Sigmoid colon (tissue), 7 donors: ENCODE data around the gene ANGPT4. TPM values are rescaled to one million over a fixed set of nuclear protein-coding genes. Genes with fewer than 3 reads are reported as not detected.

Experiments
- DNase-seq: peaks from one replicate; pipeline ENCODE4 v3.0.0-alpha.2; 2019
- H3K27ac ChIP-seq, 4 donors: fragments of 200-600 bp; sonication (generic); one replicate each; pipeline ENCODE4 v1.5.1; 2016 to 2019; ENCODE audit warnings: mild to moderate bottlenecking in 1 of 4
- H3K27me3 ChIP-seq, 3 donors: fragments of 200-600 bp; sonication (generic); one replicate each; pipeline ENCODE4 v1.5.1; 2019; ENCODE audit warnings: mild to moderate bottlenecking in 1 of 3
- H3K36me3 ChIP-seq, 4 donors: fragments of 200-600 bp; sonication (generic); one replicate each; pipeline ENCODE4 v1.5.1; 2016 to 2019
- H3K4me1 ChIP-seq, 4 donors: fragments of 200-600 bp; sonication (generic); one replicate each; pipeline ENCODE4 v1.5.1; 2017 to 2019
- H3K4me3 ChIP-seq, 4 donors: fragments of 200-600 bp; sonication (generic); one replicate each; pipeline ENCODE4 v1.5.1; 2017 to 2019; ENCODE audit warnings: mild to moderate bottlenecking in 2 of 4, moderate library complexity in 1 of 4
- H3K9me3 ChIP-seq, 4 donors: fragments of 200-600 bp in 3 of 4; sonication (generic) in 3 of 4; one replicate each; pipeline versions ENCODE4 v1.5.1 to v1.6.1; 2013 to 2019
- CTCF ChIP-seq, 4 experiments: fragments of 450-650 bp in 3 of 4; fragments of 200-600 bp in 1 of 4; IDR thresholded peaks; one replicate each; pipeline ENCODE4 v1.5.1; 2016 to 2019; ENCODE audit warnings: antibody characterized with exemption in 4 of 4, mild to moderate bottlenecking in 3 of 4, moderate library complexity in 2 of 4
- EP300 ChIP-seq, 4 donors: sonication (generic); formaldehyde crosslinking; IDR thresholded peaks; one replicate each; pipeline ENCODE4 v1.6.1; 2017; ENCODE audit warnings: antibody characterized with exemption in 4 of 4
- POLR2A ChIP-seq, 2 donors: fragments of 450-650 bp; IDR thresholded peaks; one replicate each; pipeline ENCODE4 v1.6.1; 2016; ENCODE audit warnings: antibody characterized with exemption in 2 of 2, mild to moderate bottlenecking in 2 of 2, moderate library complexity in 2 of 2
- POLR2AphosphoS5 ChIP-seq, 4 donors: sonication (generic); formaldehyde crosslinking; IDR thresholded peaks; one replicate each; pipeline ENCODE4 v1.6.1; 2017; ENCODE audit warnings: antibody characterized with exemption in 4 of 4
- WGBS, 2 donors: extraction: QIAGEN DNeasy Blood & Tissue Kit; methylation state at CpG; one replicate each; pipeline ENCODE4 v1.1.7; 2013; 5-methylcytosine and 5-hydroxymethylcytosine counted together
- intact Hi-C: fragments of 100-400 bp; cut with DNase I; formaldehyde crosslinking; loops from one replicate; pipeline ENCODE4 v1.15.1; 2023
- polyA plus RNA-seq, 3 donors: library from polyadenylated mRNA; stranded (reverse); fragments of 200-250 nt; gene quantifications; one replicate each; pipeline ENCODE4 v1.2.3, GENCODE V29; 2013
- total RNA-seq, 4 donors: library from RNA; depleted of rRNA; stranded (reverse); fragments of >200 nt; gene quantifications; one replicate each; pipeline ENCODE4 v1.1.0, GENCODE V29; 2016
- donor health status: healthy with polysubstance abuse.
- donor health status: Bipolar disorder and iron deficiency.
- donor health status: healthy.

Gene ANGPT4
- total and polyA plus RNA-seq, 7 donors = under 0.01 to 0.28 (median 0.23) TPM; not detected in 3

- H3K4me1 ChIP-seq = no peaks in the 10 kb centered on the region
- intact Hi-C loops = no loop called here
- WGBS, 2 donors = 71 to 73% methylated on average over 13 of the region's 13 CpGs
- H3K27me3 ChIP-seq = peaks cover 0 to 23% (median 10%) of the 10 kb centered on the region in 3 donors
- DNase-seq = no peak
- no peak for TF ChIP-seq EP300 (IDR thresholded peaks at IDR 0.05)
- no peak for TF ChIP-seq CTCF (IDR thresholded peaks at IDR 0.05)
- TF ChIP-seq POLR2AphosphoS5 (IDR thresholded peaks at IDR 0.05) = no peak
- TF ChIP-seq POLR2A (IDR thresholded peaks at IDR 0.05) = no peak
- H3K27ac ChIP-seq = no peak overlapping the region
- H3K4me3 ChIP-seq = no peak overlapping the region
- H3K36me3 ChIP-seq = no peaks in the 10 kb centered on the region
- H3K9me3 ChIP-seq = no peaks in the 10 kb centered on the region
Measured at GRCh38 chr20:944774-945410, 28.8 kb upstream of the ANGPT4 start.

- H3K4me3 ChIP-seq = no peak overlapping the region
- peaks cover 0 to 23% (median 10%) of the 10 kb centered on the region in 3 donors for H3K27me3 ChIP-seq
- intact Hi-C loops = no loop called here
- H3K27ac ChIP-seq = no peak overlapping the region
- WGBS, 2 donors = 82 to 84% methylated on average over 9 of the region's 9 CpGs
- H3K9me3 ChIP-seq = no peaks in the 10 kb centered on the region
- H3K4me1 ChIP-seq = no peaks in the 10 kb centered on the region
- no peak for TF ChIP-seq POLR2AphosphoS5 (IDR thresholded peaks at IDR 0.05)
- no peak for TF ChIP-seq CTCF (IDR thresholded peaks at IDR 0.05)
- TF ChIP-seq EP300 (IDR thresholded peaks at IDR 0.05) = no peak
- TF ChIP-seq POLR2A (IDR thresholded peaks at IDR 0.05) = no peak
- H3K36me3 ChIP-seq = no peaks in the 10 kb centered on the region
- no peak for DNase-seq
Measured at GRCh38 chr20:944148-944547, 28.0 kb upstream of the ANGPT4 start.

GRCh38 chr20:942611-943010 is 26.5 kb upstream of the ANGPT4 start:
- no peaks in the 10 kb centered on the region for H3K4me1 ChIP-seq
- H3K36me3 ChIP-seq = no peaks in the 10 kb centered on the region
- H3K27ac ChIP-seq = no peak overlapping the region
- H3K27me3 ChIP-seq = peaks cover 0 to 23% (median 10%) of the 10 kb centered on the region in 3 donors
- DNase-seq = no peak
- H3K9me3 ChIP-seq = no peaks in the 10 kb centered on the region
- WGBS, 2 donors = 69 to 80% methylated on average over 7 of the region's 7 CpGs
- intact Hi-C loops = no loop called here
- TF ChIP-seq CTCF (IDR thresholded peaks at IDR 0.05) (no peak), EP300 (IDR thresholded peaks at IDR 0.05) (no peak), POLR2AphosphoS5 (IDR thresholded peaks at IDR 0.05) (no peak), POLR2A (IDR thresholded peaks at IDR 0.05) (no peak)
- H3K4me3 ChIP-seq = no peak overlapping the region

- H3K4me1 ChIP-seq = no peaks in the 10 kb centered on the region
- intact Hi-C loops = no loop called here
- 56 to 73% methylated on average over 5 of the region's 5 CpGs for WGBS, 2 donors
- H3K36me3 ChIP-seq = no peaks in the 10 kb centered on the region
- no peak overlapping the region for H3K4me3 ChIP-seq
- H3K9me3 ChIP-seq = no peaks in the 10 kb centered on the region
- no peak overlapping the region for H3K27ac ChIP-seq
- H3K27me3 ChIP-seq = peaks cover 0 to 9% (median 0%) of the 10 kb centered on the region in 3 donors
- no peak for DNase-seq
- no peak for TF ChIP-seq POLR2A (IDR thresholded peaks at IDR 0.05)
- no peak for TF ChIP-seq POLR2AphosphoS5 (IDR thresholded peaks at IDR 0.05)
- TF ChIP-seq CTCF (IDR thresholded peaks at IDR 0.05) = no peak
- TF ChIP-seq EP300 (IDR thresholded peaks at IDR 0.05) = no peak
Measured at GRCh38 chr20:940926-941325, 24.8 kb upstream of the ANGPT4 start.

GRCh38 chr20:939606-940005 is 23.5 kb upstream of the ANGPT4 start:
- Histone ChIP-seq H3K36me3 (no peaks in the 10 kb centered on the region), H3K27ac (no peak overlapping the region), H3K9me3 (no peaks in the 10 kb centered on the region), H3K27me3 (no peaks in the 10 kb centered on the region), H3K4me1 (no peaks in the 10 kb centered on the region), H3K4me3 (no peak overlapping the region)
- no peak for TF ChIP-seq CTCF (IDR thresholded peaks at IDR 0.05)
- no peak for TF ChIP-seq EP300 (IDR thresholded peaks at IDR 0.05)
- TF ChIP-seq POLR2AphosphoS5 (IDR thresholded peaks at IDR 0.05) = no peak
- no peak for TF ChIP-seq POLR2A (IDR thresholded peaks at IDR 0.05)
- intact Hi-C loops = no loop called here
- 89 to 93% methylated on average over 5 of the region's 5 CpGs for WGBS, 2 donors
- no peak for DNase-seq
